Measurements from ENCODE around the gene SHC3. TPM values are rescaled to one million over a fixed set of nuclear protein-coding genes. Genes with fewer than 3 reads are reported as not detected.

The SHC3 gene
- total and polyA plus RNA-seq, 2 donors (not counting 1 experiment from before 2014, with no cell fraction given), result 1.7 to 16.2 TPM

GRCh38 chr9:89008744-89009545 lies 169.7 kb downstream of the SHC3 start:
- Histone ChIP-seq H3K4me3 (replicated peaks in 1 of 4; ENCODE audit: control extremely low read depth in 1 of 4, insufficient read depth in 1 of 4, low read depth in 3 of 4, low read length in 4 of 4) (no peak overlapping the region), H3K27me3 (ENCODE audit: control insufficient read depth, insufficient read depth, low read length) (no peaks in the 10 kb centered on the region), H3K4me1 (ENCODE audit: control insufficient read depth, extremely low read depth, insufficient read depth, low read length) (no peaks in the 10 kb centered on the region), H3K9ac (ENCODE audit: insufficient read depth, low read length) (no peak overlapping the region), H3K4me2 (ENCODE audit: extremely low read depth, insufficient read depth, low read length) (no peak overlapping the region), H3K9me3 (ENCODE audit: control insufficient read depth, insufficient read depth, low read depth, low read length) (no peaks in the 10 kb centered on the region), H3K36me3 (ENCODE audit: control insufficient read depth, insufficient read depth, low read length) (no peaks in the 10 kb centered on the region), H3K27ac (ENCODE audit: insufficient read depth, low read length) (no peak overlapping the region), H3K79me2 (ENCODE audit: control insufficient read depth, insufficient read depth, low read length) (no peaks in the 10 kb centered on the region), H2AFZ (ENCODE audit: low read length) (no peak overlapping the region), H4K20me1 (ENCODE audit: control insufficient read depth, extremely low read depth, insufficient read depth, low read length) (no peaks in the 10 kb centered on the region)
- DNase-seq (ENCODE audit: low read depth in 2 of 2), result no peak
- TF ChIP-seq CTCF (conservative IDR thresholded peaks at IDR 0.05 in 1 of 2, IDR thresholded peaks at IDR 0.05 in 1 of 2; ENCODE audit: low read depth in 1 of 2, low read length in 2 of 2) (peak; percentile 11 to 35), EZH2 (IDR thresholded peaks at IDR 0.05; ENCODE audit: low read length, missing control alignments) (no peak)

GRCh38 chr9:89008055-89008743 lies 170.4 kb downstream of the SHC3 start:
- H3K27ac ChIP-seq (ENCODE audit: insufficient read depth, low read length), result no peak overlapping the region
- no peak for DNase-seq (ENCODE audit: low read depth in 2 of 2)
- no peaks in the 10 kb centered on the region for H4K20me1 ChIP-seq (ENCODE audit: control insufficient read depth, extremely low read depth, insufficient read depth, low read length)
- H3K27me3 ChIP-seq (ENCODE audit: control insufficient read depth, insufficient read depth, low read length), result no peaks in the 10 kb centered on the region
- H3K4me2 ChIP-seq (ENCODE audit: extremely low read depth, insufficient read depth, low read length), result no peak overlapping the region
- H3K4me1 ChIP-seq (ENCODE audit: control insufficient read depth, extremely low read depth, insufficient read depth, low read length), result no peaks in the 10 kb centered on the region
- H3K36me3 ChIP-seq (ENCODE audit: control insufficient read depth, insufficient read depth, low read length), result no peaks in the 10 kb centered on the region
- H3K9ac ChIP-seq (ENCODE audit: insufficient read depth, low read length), result no peak overlapping the region
- no peaks in the 10 kb centered on the region for H3K79me2 ChIP-seq (ENCODE audit: control insufficient read depth, insufficient read depth, low read length)
- H3K4me3 ChIP-seq (replicated peaks in 1 of 4; ENCODE audit: control extremely low read depth in 1 of 4, insufficient read depth in 1 of 4, low read depth in 3 of 4, low read length in 4 of 4), result no peak overlapping the region
- no peak overlapping the region for H2AFZ ChIP-seq (ENCODE audit: low read length)
- no peak for TF ChIP-seq EZH2 (IDR thresholded peaks at IDR 0.05; ENCODE audit: low read length, missing control alignments)
- TF ChIP-seq CTCF (conservative IDR thresholded peaks at IDR 0.05 in 1 of 2, IDR thresholded peaks at IDR 0.05 in 1 of 2; ENCODE audit: low read depth in 1 of 2, low read length in 2 of 2), result no peak
- H3K9me3 ChIP-seq (ENCODE audit: control insufficient read depth, insufficient read depth, low read depth, low read length), result no peaks in the 10 kb centered on the region
